Measurements from ENCODE around the gene EFTUD2. TPM values are rescaled to one million over a fixed set of nuclear protein-coding genes. Genes with fewer than 3 reads are reported as not detected.

Gene EFTUD2
- total and polyA plus RNA-seq, 9 of the 15 experiments (the other 6 are each of a cell fraction or from before 2014, with no cell fraction given) = 65.8 to 362 (median 218) TPM

DNA sequence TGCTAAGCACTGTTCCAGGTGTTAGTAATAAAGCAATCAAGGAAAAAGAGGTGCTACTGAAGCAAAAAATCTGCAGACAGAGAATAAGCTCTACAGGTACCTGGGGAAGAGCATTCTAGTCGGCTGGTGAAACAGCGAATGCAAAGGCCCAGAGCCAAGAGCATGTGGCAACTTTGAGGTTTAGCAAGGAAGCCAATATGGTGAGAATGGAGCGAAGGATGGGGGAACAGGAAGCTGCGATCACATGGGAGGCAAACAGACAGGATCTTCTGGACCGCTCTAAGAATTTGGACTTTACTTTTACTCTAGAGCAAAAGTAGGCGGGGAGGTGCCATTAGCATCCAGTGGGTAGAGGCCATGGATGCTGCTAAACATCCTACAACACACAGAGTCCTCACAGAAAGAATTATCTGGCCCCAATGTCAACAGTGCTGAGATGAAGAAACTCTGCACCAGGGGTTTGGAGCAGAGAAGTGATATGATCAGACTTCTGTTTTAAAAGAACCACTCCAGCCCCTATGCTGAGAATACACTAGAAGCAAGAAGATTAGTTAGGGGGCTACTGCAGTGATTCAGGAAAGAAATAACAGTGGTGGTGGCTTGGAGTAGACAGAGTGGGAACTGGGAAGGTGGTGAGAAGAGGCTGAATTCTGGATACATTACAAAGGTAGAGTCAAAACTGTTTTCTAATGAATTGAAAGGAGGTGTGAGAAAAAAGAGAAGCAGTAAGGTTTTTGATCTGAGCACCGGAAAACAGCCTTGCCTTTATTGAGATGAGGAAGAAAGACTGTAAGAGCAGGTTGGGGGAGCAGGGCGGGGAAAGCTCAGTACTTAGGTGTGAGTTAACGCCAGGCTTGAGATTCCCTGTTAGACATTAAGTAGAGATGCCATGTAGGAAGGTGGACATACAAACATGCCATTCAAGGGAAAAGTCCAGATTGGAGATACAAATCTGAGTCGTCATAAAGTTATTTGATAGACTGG, 11.0 kb downstream of the EFTUD2 start (continued):
- TF ChIP-seq BCLAF1 (IDR thresholded peaks at IDR 0.05; ENCODE audit: borderline replicate concordance in 1 of 2, control insufficient read depth in 1 of 2, low read depth in 2 of 2, low read length in 1 of 2) (no peak), PCBP1 (IDR thresholded peaks at IDR 0.05; ENCODE audit: low read depth, low read length, poor library complexity, severe bottlenecking) (no peak), FOXO4 (CRISPR knock-in tag; IDR thresholded peaks at IDR 0.05) (no peak), ZNF75A (CRISPR knock-in tag; IDR thresholded peaks at IDR 0.05) (no peak), ZNF511 (CRISPR knock-in tag; IDR thresholded peaks at IDR 0.05) (no peak), ZNF23 (CRISPR knock-in tag; IDR thresholded peaks at IDR 0.05) (no peak)

Data from K562 (cell line).